Keratinocyte (primary cell): ENCODE results near the gene GPR183. TPM values are rescaled to one million over a fixed set of nuclear protein-coding genes. Genes with fewer than 3 reads are reported as not detected.

Experiments used
- DNase-seq: peaks from one replicate; pipeline ENCODE4 v3.0.0-alpha.2; 2011; ENCODE audit warnings: low read depth, missing footprints, low spot score
- FAIRE-seq: peaks from 2 replicates; lab custom pipeline; 2011; peaks lifted over from hg19 to GRCh38; lab: Jason Lieb, UNC
- H2AFZ ChIP-seq: 2 replicates; pipeline ENCODE4 v1.6.0; 2012; ENCODE audit warnings: low read length, control low read depth, inconsistent platforms; ENCODE audit not compliant: control insufficient read depth
- H3K27ac ChIP-seq: 2 replicates; pipeline ENCODE4 v1.5.1; 2011; ENCODE audit warnings: low read length; ENCODE audit not compliant: control insufficient read depth, insufficient read depth
- H3K27me3 ChIP-seq: 3 replicates; pipeline ENCODE4 v1.6.0; 2011; ENCODE audit warnings: low read length; ENCODE audit not compliant: control insufficient read depth, insufficient read depth; ENCODE audit errors: extremely low read depth
- H3K36me3 ChIP-seq, 2 experiments: 2 replicates in 1 of 2; 3 replicates in 1 of 2; pipeline ENCODE4 v1.5.1; 2011; ENCODE audit warnings: low read length in 2 of 2, mild to moderate bottlenecking in 1 of 2; ENCODE audit not compliant: control insufficient read depth in 2 of 2, insufficient read depth in 2 of 2; ENCODE audit errors: extremely low read depth in 1 of 2
- H3K4me1 ChIP-seq: 3 replicates; pipeline ENCODE4 v1.5.1; 2011; ENCODE audit warnings: low read length; ENCODE audit not compliant: control insufficient read depth, insufficient read depth; ENCODE audit errors: extremely low read depth
- H3K4me2 ChIP-seq: 3 replicates; pipeline ENCODE4 v1.6.0; 2011; ENCODE audit warnings: low read depth, low read length; ENCODE audit not compliant: control insufficient read depth, insufficient read depth; ENCODE audit errors: extremely low read depth
- H3K4me3 ChIP-seq, 3 experiments: fragments of 200-600 bp in 1 of 3; sonication (generic) in 1 of 3; 2 replicates in 2 of 3; 3 replicates in 1 of 3; pipeline ENCODE4 v1.5.1; 2011 to 2016; ENCODE audit warnings: low read length in 3 of 3, mild to moderate bottlenecking in 3 of 3, control low read depth in 2 of 3, inconsistent platforms in 1 of 3, low read depth in 1 of 3, mixed read lengths in 1 of 3, mixed run types in 1 of 3, moderate library complexity in 1 of 3; ENCODE audit not compliant: control insufficient read depth in 2 of 3, insufficient read depth in 2 of 3; ENCODE audit errors: extremely low read depth in 1 of 3
- H3K79me2 ChIP-seq: 2 replicates; pipeline ENCODE4 v1.6.0; 2012; ENCODE audit warnings: low read length; ENCODE audit not compliant: control insufficient read depth, insufficient read depth
- H3K9ac ChIP-seq: 3 replicates; pipeline ENCODE4 v1.6.0; 2011; ENCODE audit warnings: low read length; ENCODE audit not compliant: control insufficient read depth, insufficient read depth; ENCODE audit errors: extremely low read depth
- H3K9me1 ChIP-seq: 3 replicates; pipeline ENCODE4 v1.6.0; 2011; ENCODE audit warnings: low read length; ENCODE audit not compliant: control insufficient read depth, insufficient read depth; ENCODE audit errors: extremely low read depth
- H3K9me3 ChIP-seq: 2 replicates; pipeline ENCODE4 v1.5.1; 2012; ENCODE audit warnings: low read depth, low read length; ENCODE audit not compliant: control insufficient read depth
- H4K20me1 ChIP-seq: 3 replicates; pipeline ENCODE4 v1.6.0; 2011; ENCODE audit warnings: low read length; ENCODE audit not compliant: control insufficient read depth, insufficient read depth; ENCODE audit errors: extremely low read depth
- CTCF ChIP-seq, 3 experiments: IDR thresholded peaks in 1 of 3; conservative IDR thresholded peaks in 1 of 3; optimal IDR thresholded peaks in 1 of 3; 2 replicates in 2 of 3; 3 replicates in 1 of 3; pipeline versions ENCODE3 to v1.5.1; 2011; ENCODE audit warnings: low read length in 3 of 3, mild to moderate bottlenecking in 3 of 3, moderate library complexity in 2 of 3, control low read depth in 1 of 3, inconsistent platforms in 1 of 3; ENCODE audit not compliant: insufficient read depth in 2 of 3; ENCODE audit errors: extremely low read depth in 1 of 3
- EZH2 ChIP-seq: IDR thresholded peaks from one replicate; pipeline ENCODE4 v1.6.1; 2012; ENCODE audit warnings: inconsistent platforms, mild to moderate bottlenecking, low read length, moderate library complexity
- dilution Hi-C: fragments of 300-500 bp; cut with MboI; formaldehyde crosslinking; loops from one replicate; pipeline ENCODE4 v1.7.0; 2020; ENCODE audit warnings: low sequenced_read_pairs; ENCODE audit not compliant: extremely low pct_ligation_motif_present
- polyA plus RNA-seq, 5 experiments: library from polyadenylated mRNA; depleted of rRNA in 3 of 5; stranded (reverse) in 3 of 5; stranded (forward) in 1 of 5; unstranded in 1 of 5; fragments of >200 nt; gene quantifications; 1 replicate in 1 of 5; 2 replicates in 3 of 5; 3 replicates in 1 of 5; pipeline versions ENCODE4 v1.2.1 to v1.2.3, GENCODE V29; 2011 to 2012; ENCODE audit warnings: missing spikeins in 2 of 5, low read depth in 1 of 5, low replicate concordance in 1 of 5

Gene GPR183
- polyA plus RNA-seq, 1 donor (not counting 4 experiments of a cell fraction or from before 2014, with no cell fraction given): not detected

- dilution Hi-C loops: no loop called here
- H3K4me2 ChIP-seq: no peak overlapping the region
- no peak overlapping the region for H2AFZ ChIP-seq
- H3K36me3 ChIP-seq: peaks cover 11 to 22% of the 10 kb centered on the region in 2 experiments
- H3K27ac ChIP-seq: no peak overlapping the region
- no peaks in the 10 kb centered on the region for H3K4me1 ChIP-seq
- no peaks in the 10 kb centered on the region for H3K27me3 ChIP-seq
- H3K4me3 ChIP-seq: no peak overlapping the region
- H3K9me3 ChIP-seq: no peaks in the 10 kb centered on the region
- H3K9me1 ChIP-seq: no peaks in the 10 kb centered on the region
- H3K79me2 ChIP-seq: no peaks in the 10 kb centered on the region
- TF ChIP-seq CTCF (optimal IDR thresholded peaks at IDR 0.05 in 1 of 3, IDR thresholded peaks at IDR 0.05 in 1 of 3, conservative IDR thresholded peaks at IDR 0.05 in 1 of 3; ENCODE audit: extremely low read depth in 1 of 3, insufficient read depth in 2 of 3, low read length in 3 of 3) (no peak), EZH2 (no peak)
- FAIRE-seq (no peak), DNase-seq (no peak)
- H4K20me1 ChIP-seq: no peaks in the 10 kb centered on the region
- H3K9ac ChIP-seq: no peak overlapping the region
Observed at GRCh38 chr13:99342723-99343315, 35.6 kb upstream of the GPR183 start.

- Histone ChIP-seq H3K4me2 (no peak overlapping the region), H3K4me1 (no peaks in the 10 kb centered on the region), H3K27me3 (no peaks in the 10 kb centered on the region), H3K9me3 (no peaks in the 10 kb centered on the region), H2AFZ (no peak overlapping the region), H3K27ac (no peak overlapping the region), H3K79me2 (no peaks in the 10 kb centered on the region), H3K4me3 (no peak overlapping the region), H3K9me1 (no peaks in the 10 kb centered on the region), H3K36me3 (peaks cover 11 to 22% of the 10 kb centered on the region in 2 experiments), H4K20me1 (no peaks in the 10 kb centered on the region), H3K9ac (no peak overlapping the region)
- dilution Hi-C loops: no loop called here
- DNase-seq: no peak
- TF ChIP-seq CTCF (optimal IDR thresholded peaks at IDR 0.05 in 1 of 3, IDR thresholded peaks at IDR 0.05 in 1 of 3, conservative IDR thresholded peaks at IDR 0.05 in 1 of 3; ENCODE audit: extremely low read depth in 1 of 3, insufficient read depth in 2 of 3, low read length in 3 of 3) (no peak), EZH2 (no peak)
- FAIRE-seq: no peak
Observed at GRCh38 chr13:99341969-99342722, 34.9 kb upstream of the GPR183 start.
